Mesendoderm (in vitro differentiated cells): ENCODE results near the gene REPIN1.
A peak's percentile ranks its signal among the peaks of the same experiment; 100 is the strongest.

Source experiments
- DNase-seq: peaks from one replicate; pipeline ENCODE4 v3.0.0; 2013
- H2AK5ac ChIP-seq: 2 replicates; pipeline ENCODE4 v1.6.1; 2013; ENCODE audit warnings: low read length, inconsistent platforms
- H2BK120ac ChIP-seq: 2 replicates; pipeline ENCODE4 v1.6.1; 2013; ENCODE audit warnings: low read depth, mild to moderate bottlenecking, low read length, moderate library complexity, mixed read lengths
- H2BK15ac ChIP-seq: replicated peaks from 2 replicates; pipeline ENCODE4 v1.6.1; 2013; ENCODE audit warnings: low read depth, mild to moderate bottlenecking, moderate library complexity
- H2BK5ac ChIP-seq: 2 replicates; pipeline ENCODE4 v1.6.1; 2013; ENCODE audit warnings: low read length, inconsistent platforms
- H3K18ac ChIP-seq: 2 replicates; pipeline ENCODE4 v1.6.1; 2013; ENCODE audit warnings: mild to moderate bottlenecking, low read length, mixed read lengths
- H3K23ac ChIP-seq: one replicate; pipeline ENCODE4 v1.6.1; 2013; ENCODE audit warnings: low read length
- H3K27ac ChIP-seq: 2 replicates; pipeline ENCODE4 v1.5.1; 2013; ENCODE audit warnings: low read depth, mild to moderate bottlenecking, inconsistent platforms, low read length, moderate library complexity
- H3K27me3 ChIP-seq: 2 replicates; pipeline ENCODE4 v1.6.1; 2013; ENCODE audit warnings: low read length, control low read depth, mild to moderate bottlenecking, inconsistent platforms; ENCODE audit not compliant: insufficient read depth, poor library complexity
- H3K36me3 ChIP-seq: 2 replicates; pipeline ENCODE4 v1.6.1; 2013; ENCODE audit warnings: low read length, inconsistent platforms; ENCODE audit not compliant: control insufficient read depth, insufficient read depth
- H3K4ac ChIP-seq: one replicate; pipeline ENCODE4 v1.6.1; 2013; ENCODE audit warnings: low read depth, mild to moderate bottlenecking, low read length, moderate library complexity
- H3K4me1 ChIP-seq: 2 replicates; pipeline ENCODE4 v1.6.1; 2013; ENCODE audit warnings: low read depth, low read length, inconsistent platforms; ENCODE audit not compliant: control insufficient read depth
- H3K4me2 ChIP-seq: 2 replicates; pipeline ENCODE4 v1.6.1; 2013; ENCODE audit warnings: low read length
- H3K4me3 ChIP-seq: 2 replicates; pipeline ENCODE4 v1.5.1; 2013; ENCODE audit warnings: mild to moderate bottlenecking, low read length
- H3K56ac ChIP-seq: one replicate; pipeline ENCODE4 v1.6.1; 2013; ENCODE audit warnings: low read length
- H3K79me1 ChIP-seq: 2 replicates; pipeline ENCODE4 v1.6.1; 2013; ENCODE audit warnings: low read length, inconsistent platforms
- H3K79me2 ChIP-seq: 2 replicates; pipeline ENCODE4 v1.6.1; 2013; ENCODE audit warnings: mild to moderate bottlenecking, low read length; ENCODE audit not compliant: control insufficient read depth, insufficient read depth
- H3K9ac ChIP-seq: 2 replicates; pipeline ENCODE4 v1.6.1; 2013; ENCODE audit warnings: low read length, inconsistent platforms
- H4K5ac ChIP-seq: one replicate; pipeline ENCODE4 v1.6.1; 2013; ENCODE audit warnings: low read length
- H4K8ac ChIP-seq: one replicate; pipeline ENCODE4 v1.6.1; 2013; ENCODE audit warnings: low read depth, mild to moderate bottlenecking, control low read depth, low read length, moderate library complexity
- WGBS: extraction: QIAGEN DNeasy Blood & Tissue Kit; methylation state at CpG from one replicate; pipeline ENCODE4 v1.1.7; 2013; ENCODE audit warnings: low lambda C conversion rate, missing lambda C conversion rate; ENCODE audit not compliant: insufficient coverage; ENCODE audit errors: extremely low coverage; 5-methylcytosine and 5-hydroxymethylcytosine counted together

The REPIN1 gene

GRCh38 chr7:150359622-150360362 lies 8.8 kb upstream of the REPIN1 start:
- Histone ChIP-seq H4K5ac (no peak overlapping the region), H3K9ac (no peak overlapping the region), H4K8ac (no peak overlapping the region), H3K18ac (no peak overlapping the region), H2BK15ac (no peak overlapping the region), H3K56ac (no peak overlapping the region), H3K27ac (no peak overlapping the region), H3K4me3 (no peak overlapping the region), H3K79me2 (no peaks in the 10 kb centered on the region), H3K79me1 (no peaks in the 10 kb centered on the region), H2BK120ac (no peak overlapping the region), H3K27me3 (no peaks in the 10 kb centered on the region), H3K4me1 (no peaks in the 10 kb centered on the region), H3K4me2 (no peak overlapping the region), H3K36me3 (no peaks in the 10 kb centered on the region), H3K4ac (no peak overlapping the region), H3K23ac (no peak overlapping the region), H2AK5ac (peak overlapping the region; percentile 45), H2BK5ac (no peak overlapping the region)
- WGBS = no CpG with 5 or more reads among the region's 2 CpGs
- DNase-seq = no peak

DNA sequence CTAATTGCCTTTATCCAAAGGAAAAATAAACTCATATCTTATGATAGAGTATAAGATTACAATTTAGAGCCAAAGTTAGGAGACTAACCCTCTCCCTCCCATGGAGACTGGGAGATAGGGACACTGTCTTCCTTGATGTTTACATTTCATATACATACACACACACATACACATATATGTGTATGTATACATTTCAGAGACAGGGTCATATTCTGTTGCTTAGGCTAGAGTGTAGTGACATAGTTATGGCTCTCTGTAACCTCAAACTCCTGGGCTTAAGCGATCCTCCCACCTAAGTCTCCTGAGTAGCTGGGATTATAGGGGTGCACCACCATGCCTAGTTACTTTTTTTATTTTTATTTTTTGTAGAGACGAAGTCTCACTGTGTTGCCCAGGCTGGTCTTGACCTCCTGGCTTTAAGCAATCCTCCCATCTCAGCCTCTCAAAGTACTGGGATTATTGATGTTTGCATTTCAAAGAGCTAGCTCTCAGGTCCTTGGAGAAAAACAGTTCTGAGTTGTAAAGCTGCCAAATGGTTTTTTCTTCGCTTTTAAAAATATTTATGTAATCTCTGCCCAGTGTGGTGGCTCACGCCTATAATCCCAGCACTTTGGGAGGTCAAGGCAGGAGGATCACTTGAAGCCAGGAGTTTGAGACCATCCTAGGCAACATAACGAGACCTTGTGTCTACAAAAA lies 8.1 kb upstream of the REPIN1 start:
- no peak overlapping the region for H2BK5ac ChIP-seq
- no peak overlapping the region for H3K4ac ChIP-seq
- no peak overlapping the region for H2BK120ac ChIP-seq
- DNase-seq = no peak
- H3K18ac ChIP-seq = no peak overlapping the region
- no peak overlapping the region for H2BK15ac ChIP-seq
- no peaks in the 10 kb centered on the region for H3K4me1 ChIP-seq
- no peak overlapping the region for H3K4me3 ChIP-seq
- no peak overlapping the region for H3K23ac ChIP-seq
- H4K5ac ChIP-seq = no peak overlapping the region
- H3K27ac ChIP-seq = no peak overlapping the region
- H3K27me3 ChIP-seq = no peaks in the 10 kb centered on the region
- no peak overlapping the region for H3K9ac ChIP-seq
- no peak overlapping the region for H3K56ac ChIP-seq
- no peak overlapping the region for H3K4me2 ChIP-seq
- no peak overlapping the region for H4K8ac ChIP-seq
- no peak overlapping the region for H2AK5ac ChIP-seq
- no peaks in the 10 kb centered on the region for H3K79me2 ChIP-seq
- H3K79me1 ChIP-seq = no peaks in the 10 kb centered on the region
- WGBS = no CpG with 5 or more reads among the region's 5 CpGs
- H3K36me3 ChIP-seq = no peaks in the 10 kb centered on the region

DNA sequence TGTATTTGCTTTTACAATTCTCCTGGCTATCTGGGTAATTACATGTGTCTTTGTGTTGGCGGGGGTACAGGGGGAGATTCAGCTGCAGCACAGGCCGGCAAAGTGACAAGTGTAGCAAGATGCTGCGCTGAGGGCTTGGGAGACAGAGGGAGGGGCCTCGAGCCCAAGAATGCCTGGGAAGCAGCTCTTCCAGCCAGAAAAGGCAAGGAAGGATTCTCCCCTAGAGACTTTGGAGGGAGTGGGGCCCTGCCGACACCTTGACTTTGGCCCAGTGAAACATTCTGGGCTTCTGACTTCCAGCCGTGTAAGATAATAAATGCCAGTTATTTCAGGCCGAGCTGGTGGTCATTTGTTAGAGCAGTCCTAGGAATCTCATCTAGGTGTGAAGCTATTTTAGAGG lies 7.2 kb upstream of the REPIN1 start:
- DNase-seq = no peak

GRCh38 chr7:150361807-150362621 lies 6.6 kb upstream of the REPIN1 start:
- Histone ChIP-seq H3K4me2 (no peak overlapping the region), H4K5ac (no peak overlapping the region), H4K8ac (no peak overlapping the region), H3K27me3 (no peaks in the 10 kb centered on the region), H3K4me3 (no peak overlapping the region), H3K27ac (peak overlapping the region; percentile 53), H3K4ac (no peak overlapping the region), H2BK120ac (no peak overlapping the region), H3K79me2 (no peaks in the 10 kb centered on the region), H3K36me3 (no peaks in the 10 kb centered on the region), H2BK15ac (no peak overlapping the region), H3K4me1 (no peaks in the 10 kb centered on the region), H2AK5ac (no peak overlapping the region), H3K18ac (peak overlapping the region; percentile 9), H3K56ac (peak overlapping the region; percentile 67), H2BK5ac (no peak overlapping the region), H3K23ac (peak overlapping the region; percentile 89), H3K9ac (no peak overlapping the region), H3K79me1 (no peaks in the 10 kb centered on the region)
- DNase-seq = no peak
- WGBS = no CpG with 5 or more reads among the region's 18 CpGs

More for the DNA sequence above, 7.2 kb upstream of the REPIN1 start:
- H3K36me3 ChIP-seq = no peaks in the 10 kb centered on the region
- peak overlapping the region; percentile 9 for H3K18ac ChIP-seq
- H3K9ac ChIP-seq = no peak overlapping the region
- H3K4me3 ChIP-seq = no peak overlapping the region
- H4K5ac ChIP-seq = no peak overlapping the region
- no peak overlapping the region for H3K4ac ChIP-seq
- H3K4me2 ChIP-seq = no peak overlapping the region
- no peak overlapping the region for H2AK5ac ChIP-seq
- H3K4me1 ChIP-seq = no peaks in the 10 kb centered on the region
- no peak overlapping the region for H3K56ac ChIP-seq
- H3K27me3 ChIP-seq = no peaks in the 10 kb centered on the region
- peak overlapping the region; percentile 53 for H3K27ac ChIP-seq
- no peak overlapping the region for H4K8ac ChIP-seq
- H3K79me2 ChIP-seq = no peaks in the 10 kb centered on the region
- no peak overlapping the region for H2BK120ac ChIP-seq
- H3K79me1 ChIP-seq = no peaks in the 10 kb centered on the region
- no peak overlapping the region for H3K23ac ChIP-seq
- no CpG with 5 or more reads among the region's 7 CpGs for WGBS
- no peak overlapping the region for H2BK15ac ChIP-seq
- no peak overlapping the region for H2BK5ac ChIP-seq

- Histone ChIP-seq H3K23ac (no peak overlapping the region), H2BK5ac (no peak overlapping the region), H3K4me1 (no peaks in the 10 kb centered on the region), H3K4me3 (no peak overlapping the region), H2AK5ac (no peak overlapping the region), H3K27ac (no peak overlapping the region), H3K18ac (no peak overlapping the region), H4K8ac (no peak overlapping the region), H3K4me2 (no peak overlapping the region), H3K27me3 (no peaks in the 10 kb centered on the region), H3K4ac (no peak overlapping the region), H3K9ac (no peak overlapping the region), H3K79me1 (no peaks in the 10 kb centered on the region), H3K79me2 (no peaks in the 10 kb centered on the region), H3K36me3 (no peaks in the 10 kb centered on the region), H3K56ac (no peak overlapping the region), H2BK120ac (no peak overlapping the region), H4K5ac (no peak overlapping the region), H2BK15ac (no peak overlapping the region)
- no CpG with 5 or more reads among the region's 4 CpGs for WGBS
- DNase-seq = no peak
Measured at GRCh38 chr7:150363370-150363769, 5.3 kb upstream of the REPIN1 start.
